Renal pelvis (tissue), 4 donors: Measurements from ENCODE around the gene MBP. TPM values are rescaled to one million over a fixed set of nuclear protein-coding genes. Genes with fewer than 3 reads are reported as not detected.
"Not testable (repeated sequence)": the region's sequence is repeated elsewhere in the genome, so short reads cannot be mapped to it uniquely, and the experiment has no call there.

Experiments used
- DNase-seq: peaks from one replicate; pipeline ENCODE4 v3.0.0-alpha.2; 2013
- polyA plus RNA-seq, 3 donors: library from polyadenylated mRNA; unstranded; fragments of 120-200 nt; gene quantifications; one replicate each; pipeline ENCODE4 v1.2.1, GENCODE V29; 2013; ENCODE audit not compliant: insufficient read length in 3 of 3

MBP gene
- polyA plus RNA-seq, 3 donors = 18.5 to 20.4 (median 19.7) TPM

- no peak for DNase-seq
Measured at GRCh38 chr18:76991021-76991688, 141.4 kb downstream of the MBP start.

DNA sequence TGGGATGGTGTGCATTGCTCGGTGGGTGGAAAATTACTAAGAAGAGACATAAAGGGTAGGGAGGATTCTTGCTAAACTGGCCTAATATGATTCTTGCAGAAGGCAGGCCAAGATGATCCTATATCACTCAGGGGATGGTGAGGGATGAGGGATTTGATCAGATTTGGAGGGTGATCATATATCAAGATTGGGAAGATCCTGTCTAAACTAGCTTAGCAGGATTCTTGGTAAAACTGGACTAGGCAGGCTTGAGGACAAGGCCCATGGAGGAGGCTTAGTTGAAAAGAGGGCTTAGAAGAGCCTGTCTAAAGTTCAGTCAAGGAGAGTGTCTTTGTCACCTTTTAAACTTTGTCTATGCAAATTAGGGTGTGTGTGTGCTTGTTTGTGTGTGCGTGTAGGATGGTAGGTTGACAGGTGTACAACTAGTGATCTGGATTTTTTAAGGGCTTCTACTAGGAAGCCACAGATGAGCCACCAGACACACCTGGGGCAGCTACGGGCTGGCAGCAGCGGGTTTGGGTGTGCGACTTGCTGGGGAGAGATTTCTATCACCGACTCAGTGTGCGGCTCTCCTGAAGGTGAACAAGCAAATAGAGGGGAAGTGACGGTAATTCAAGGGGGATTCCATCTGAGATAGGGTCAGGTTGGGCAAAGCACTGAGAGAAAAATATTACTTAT is 142.1 kb downstream of the MBP start:
- DNase-seq = not testable (repeated sequence)

GRCh38 chr18:76989647-76990190 is 142.9 kb downstream of the MBP start:
- DNase-seq = no peak

- DNase-seq = no peak
Measured at GRCh38 chr18:76988827-76989646, 143.5 kb downstream of the MBP start.

GRCh38 chr18:76988031-76988826 is 144.4 kb downstream of the MBP start:
- no peak for DNase-seq

GRCh38 chr18:76986406-76986805 is 146.2 kb downstream of the MBP start:
- no peak for DNase-seq

- DNase-seq = no peak
Measured at GRCh38 chr18:76985951-76986236, 146.7 kb downstream of the MBP start.

DNA sequence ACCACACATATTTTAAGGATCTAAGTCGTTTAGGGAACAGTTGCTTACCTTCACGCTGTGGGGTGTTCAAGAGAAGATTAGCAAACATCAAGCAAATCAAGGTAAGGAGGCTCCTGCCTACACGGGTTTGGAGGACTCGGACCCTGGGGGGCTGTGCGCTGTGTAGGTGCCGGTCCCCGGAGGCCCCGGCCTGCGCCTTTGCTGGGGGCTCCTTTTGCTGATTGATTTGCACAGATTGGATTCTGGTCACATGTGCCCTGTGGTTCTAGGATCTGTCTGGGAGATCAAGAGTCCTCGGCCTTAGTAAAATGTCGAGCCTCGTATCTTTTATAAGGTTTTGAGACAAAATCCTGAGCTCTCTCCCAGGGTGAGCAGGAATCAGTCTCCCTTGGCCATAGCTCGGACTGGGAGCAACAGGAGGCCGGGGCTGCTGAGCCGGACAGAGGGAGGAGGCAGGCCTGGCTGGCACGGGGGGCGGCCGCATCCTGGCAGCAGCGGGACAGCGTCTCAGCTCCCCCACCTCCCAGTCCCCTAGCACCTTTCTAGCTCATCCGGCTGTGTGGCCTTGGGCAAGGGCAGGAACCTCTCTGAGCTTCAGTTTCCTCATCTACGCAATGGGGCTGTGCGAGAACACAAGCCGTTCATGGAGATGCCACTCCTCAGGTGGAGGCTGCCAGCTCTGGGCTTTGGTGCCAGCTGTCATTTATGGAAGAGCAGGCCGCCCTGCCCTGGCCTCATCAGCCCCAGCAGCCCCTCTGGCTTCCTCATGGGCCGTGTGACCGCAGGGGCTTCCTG is 147.2 kb downstream of the MBP start:
- no peak for DNase-seq

DNA sequence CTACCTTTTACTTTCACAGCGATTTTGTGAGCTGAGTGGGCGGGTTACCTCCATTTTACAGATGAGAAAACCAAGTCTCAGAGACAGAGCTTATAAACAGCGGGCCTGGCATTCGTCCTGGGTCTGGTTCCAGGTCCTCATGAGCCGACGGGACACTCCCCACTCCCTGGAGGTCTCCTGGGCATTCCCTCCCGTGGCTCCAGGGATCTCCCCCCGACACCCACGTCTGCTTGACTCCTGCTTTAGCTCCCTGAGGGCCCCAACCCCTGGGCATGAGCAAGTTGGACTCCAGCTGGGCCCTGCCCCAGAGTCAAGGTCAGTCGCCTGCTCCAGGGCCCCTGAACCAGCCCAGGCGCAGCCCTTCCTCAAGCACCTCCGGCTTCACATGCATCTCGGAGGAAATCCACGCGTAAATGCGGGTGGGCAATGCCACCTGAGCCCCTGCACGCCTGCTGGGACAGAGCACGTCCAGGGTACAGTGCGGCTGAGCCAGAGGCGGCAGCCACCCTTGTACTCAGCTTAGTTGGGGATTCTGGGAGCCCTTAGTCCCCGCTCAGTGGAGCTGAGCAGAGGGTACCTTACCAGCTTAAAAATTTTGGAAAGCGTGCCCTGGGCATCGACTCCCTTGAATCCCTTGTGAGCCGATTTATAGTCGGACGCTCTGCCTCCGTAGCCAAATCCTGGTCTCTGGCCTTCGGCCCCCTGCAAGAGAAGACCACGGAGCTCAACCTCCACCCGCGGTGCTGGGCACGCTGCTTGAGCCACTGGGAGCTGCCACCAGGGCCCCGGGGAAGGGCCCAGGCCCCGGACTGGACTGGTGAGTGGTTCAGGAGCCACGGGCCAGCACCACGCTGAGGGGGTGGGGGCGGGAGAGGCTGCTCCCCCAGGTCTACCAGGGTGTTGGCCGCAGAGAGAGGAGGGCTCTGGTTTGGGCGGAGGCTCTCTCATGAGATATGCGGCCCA is 148.1 kb downstream of the MBP start:
- DNase-seq = no peak

DNA sequence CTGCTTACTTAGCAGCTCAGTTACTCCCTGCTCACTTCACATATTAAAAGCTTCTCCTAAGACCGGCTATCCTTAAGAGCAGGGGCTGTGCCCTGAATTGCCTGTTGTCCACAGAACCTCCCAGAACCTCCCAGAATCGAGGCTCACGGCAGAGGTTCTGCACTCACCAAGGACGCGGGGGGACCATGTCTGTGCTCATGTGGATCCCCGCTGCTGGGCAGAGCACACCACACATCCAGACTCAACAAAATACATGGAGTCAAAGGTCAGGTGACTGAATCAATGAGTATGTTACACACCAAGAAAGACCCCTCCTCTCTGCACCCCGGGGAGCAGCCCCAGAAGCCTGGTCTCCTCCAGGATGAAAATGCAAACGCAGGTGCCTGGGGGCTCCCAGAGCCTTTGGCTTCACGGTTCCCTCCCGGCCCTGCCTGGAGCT is 149.0 kb downstream of the MBP start:
- no peak for DNase-seq

GRCh38 chr18:76982841-76983583 is 149.6 kb downstream of the MBP start:
- peak; percentile 72 for DNase-seq

- no peak for DNase-seq
Measured at GRCh38 chr18:76982038-76982437, 150.5 kb downstream of the MBP start.

- no peak for DNase-seq
Measured at GRCh38 chr18:76981396-76981968, 151.1 kb downstream of the MBP start.

DNA sequence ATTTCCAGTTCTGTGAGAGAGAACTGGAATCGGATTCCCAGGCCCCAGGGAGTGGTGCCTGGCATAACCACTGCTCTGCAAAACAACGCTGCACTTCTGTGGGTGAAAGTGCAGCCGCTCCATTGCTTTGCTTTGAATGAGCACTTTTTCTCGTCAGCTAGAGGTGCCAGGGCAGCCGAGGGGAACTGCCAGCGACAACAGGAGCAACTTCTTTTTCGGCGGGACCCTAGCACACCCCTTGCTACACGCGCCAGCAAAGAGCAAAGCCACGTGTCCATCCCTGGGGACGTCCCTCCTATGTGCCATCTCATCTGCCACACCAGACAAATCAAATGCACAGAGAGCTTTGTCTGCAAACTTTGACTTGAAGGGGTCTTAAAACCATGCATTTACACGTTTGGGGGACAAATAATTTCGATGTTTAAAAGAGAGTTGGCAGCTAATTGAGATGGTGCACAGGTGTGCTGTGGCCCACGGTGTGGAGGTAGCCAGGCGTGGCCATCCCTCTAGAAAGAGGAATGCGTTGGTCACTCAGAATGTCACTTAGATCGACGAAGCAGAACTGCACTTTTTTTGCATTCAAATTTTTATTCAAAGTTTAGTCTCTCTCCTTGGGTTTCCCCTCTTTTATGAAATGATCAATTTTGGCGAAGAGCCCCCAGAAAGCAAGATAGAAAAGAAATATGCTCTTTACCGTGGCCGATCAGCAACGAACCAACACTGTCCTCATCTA is 151.8 kb downstream of the MBP start:
- DNase-seq = no peak

DNA sequence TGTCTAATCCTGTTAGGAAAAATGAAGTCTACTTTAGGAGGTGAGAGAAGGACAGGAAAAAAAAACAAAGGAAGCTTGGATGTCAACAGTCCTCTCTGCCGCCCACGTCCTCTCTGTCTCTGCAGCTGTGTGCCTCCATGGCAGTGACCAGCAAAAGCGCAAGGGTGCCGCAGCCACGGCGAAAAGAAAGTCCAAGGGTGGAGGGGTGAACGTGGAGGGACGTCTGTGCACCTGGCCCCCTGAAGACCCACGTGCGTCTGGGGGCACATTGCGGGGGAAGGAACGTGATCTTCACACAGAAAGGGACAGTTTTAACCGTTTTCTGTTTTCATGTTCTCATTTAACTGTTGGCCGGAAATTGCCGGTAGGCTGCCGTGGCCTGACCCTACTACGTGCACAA is 152.7 kb downstream of the MBP start:
- no peak for DNase-seq

DNA sequence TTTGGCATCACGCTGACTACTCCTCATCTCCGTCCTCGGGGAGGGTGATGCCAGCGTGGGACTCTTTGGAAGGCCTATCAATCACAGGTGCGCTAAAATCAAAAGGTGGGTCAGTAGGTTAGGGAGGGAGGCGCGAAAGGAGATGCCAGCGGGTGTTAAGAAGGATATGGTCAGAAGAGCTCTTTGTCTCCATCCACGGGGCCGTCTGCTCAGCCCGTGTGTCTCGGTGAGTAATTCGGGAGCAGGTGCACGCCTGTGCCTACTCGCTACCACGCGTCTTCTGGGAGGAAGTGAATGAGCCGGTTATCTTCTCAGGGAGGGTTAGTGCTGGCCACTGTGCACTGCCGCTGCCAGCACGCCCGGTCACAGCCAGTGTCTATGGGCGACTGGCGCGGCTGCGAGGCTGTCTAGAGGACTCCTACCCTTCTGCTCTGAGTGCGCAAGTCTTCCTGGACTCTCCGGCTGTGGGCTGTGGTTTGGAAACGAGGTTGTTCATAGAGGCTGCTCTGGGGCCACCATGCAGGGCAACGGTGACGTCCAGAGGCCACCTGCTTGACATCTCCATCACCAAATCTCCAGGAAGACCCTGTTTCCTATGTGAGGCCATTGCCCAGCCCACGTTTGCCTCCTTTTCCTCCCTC is 153.4 kb downstream of the MBP start:
- no peak for DNase-seq

DNA sequence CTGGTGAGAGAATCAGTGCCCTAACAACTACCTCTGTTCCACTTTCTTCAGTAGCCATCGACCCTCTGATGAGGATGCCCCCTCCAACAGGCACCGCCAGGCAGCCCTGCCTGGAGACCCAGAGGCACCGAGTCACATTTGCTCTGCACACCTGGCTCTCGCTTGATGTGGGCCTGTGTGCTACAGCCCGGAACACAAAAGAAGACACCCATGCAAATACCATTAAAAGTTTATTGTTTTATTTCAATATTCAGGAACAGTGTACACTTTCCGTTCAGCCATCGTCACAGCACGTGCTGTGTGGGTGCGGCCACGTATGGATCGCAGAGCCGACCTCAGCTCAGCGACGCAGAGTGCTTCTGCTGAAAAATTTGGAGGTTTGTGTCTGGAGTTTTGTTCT is 154.0 kb downstream of the MBP start:
- no peak for DNase-seq
